Suppressor macrophage (primary cell): ENCODE results near the gene ANKRD29.

ENCODE experiments used
- DNase-seq, 4 experiments: peaks; one replicate each; pipeline ENCODE4 v3.0.0-alpha.2; 2020 to 2022

Gene ANKRD29

GRCh38 chr18:23556145-23556780 lies 106.4 kb downstream of the ANKRD29 start:
- no peak for DNase-seq

- DNase-seq = no peak
These were observed 108.8 kb downstream of the ANKRD29 start for GRCh38 chr18:23553887-23554286.

GRCh38 chr18:23552505-23552904 lies 110.2 kb downstream of the ANKRD29 start:
- no peak for DNase-seq

- no peak for DNase-seq
These were observed 110.7 kb downstream of the ANKRD29 start for GRCh38 chr18:23551978-23552377.

GRCh38 chr18:23550898-23551297 lies 111.8 kb downstream of the ANKRD29 start:
- no peak for DNase-seq
